HepG2 (cell line): ENCODE measurements around the gene SREK1. TPM values are rescaled to one million over a fixed set of nuclear protein-coding genes. Genes with fewer than 3 reads are reported as not detected.

Experiments
- ARID3A ChIP-seq: IDR thresholded peaks from 2 replicates; pipeline ENCODE4 v1.6.1; 2012; ENCODE audit warnings: low read depth, low read length, improper control_type of control experiment
- BHLHE40 ChIP-seq: IDR thresholded peaks from 2 replicates; pipeline ENCODE4 v1.6.1; 2011; ENCODE audit warnings: low read length, improper control_type of control experiment
- ETV6 ChIP-seq: sonication (generic); formaldehyde crosslinking; conservative IDR thresholded peaks from 2 replicates; pipeline ENCODE4 v1.4.0; 2020; ENCODE audit warnings: missing genetic modification reagents
- FOXO1 ChIP-seq: sonication (generic); formaldehyde crosslinking; IDR thresholded peaks from 2 replicates; pipeline ENCODE4 v1.4.0; 2020; ENCODE audit warnings: missing genetic modification reagents
- ISL2 ChIP-seq: sonication (generic); formaldehyde crosslinking; IDR thresholded peaks from 2 replicates; pipeline ENCODE4 v1.5.0; 2020; ENCODE audit warnings: missing genetic modification reagents
- MAFG ChIP-seq: sonication (generic); formaldehyde crosslinking; IDR thresholded peaks from 2 replicates; pipeline ENCODE4 v1.5.1; 2020; ENCODE audit warnings: mild to moderate bottlenecking, missing genetic modification reagents
- NCOR1 ChIP-seq: fragments of 200-600 bp; sonication (generic); IDR thresholded peaks from 2 replicates; pipeline ENCODE4 v1.7.0; 2017; ENCODE audit warnings: antibody characterized with exemption, low read length, borderline replicate concordance
- PAX8 ChIP-seq: sonication (generic); formaldehyde crosslinking; IDR thresholded peaks from 2 replicates; pipeline ENCODE4 v1.8.0; 2022; ENCODE audit warnings: mild to moderate bottlenecking, missing genetic modification reagents, borderline replicate concordance
- PRMT3 ChIP-seq: sonication (generic); formaldehyde crosslinking; IDR thresholded peaks from 2 replicates; pipeline ENCODE4 v1.8.1; 2022; ENCODE audit warnings: low read depth, mild to moderate bottlenecking, moderate library complexity, missing genetic modification reagents, borderline replicate concordance
- SRSF1 ChIP-seq: fragments of 200-400 bp; formaldehyde crosslinking; optimal IDR thresholded peaks from 2 replicates; pipeline ENCODE3; 2017; ENCODE audit warnings: mild to moderate bottlenecking, low read depth, low read length, moderate library complexity
- SYNCRIP ChIP-seq: fragments of 200-400 bp; formaldehyde crosslinking; IDR thresholded peaks from 2 replicates; pipeline ENCODE4 v1.6.1; 2018; ENCODE audit warnings: mild to moderate bottlenecking, low read depth, low read length; ENCODE audit not compliant: insufficient read depth
- TOPORS ChIP-seq: sonication (generic); formaldehyde crosslinking; IDR thresholded peaks from 2 replicates; pipeline ENCODE4 v1.8.0; 2023; ENCODE audit warnings: mild to moderate bottlenecking, missing genetic modification reagents
- ZBTB7B ChIP-seq: sonication (generic); formaldehyde crosslinking; IDR thresholded peaks from 2 replicates; pipeline ENCODE4 v1.4.0; 2020; ENCODE audit warnings: missing genetic modification reagents
- ZC3H13 ChIP-seq: sonication (generic); formaldehyde crosslinking; IDR thresholded peaks from 2 replicates; pipeline ENCODE4 v1.8.1; 2023; ENCODE audit warnings: mild to moderate bottlenecking, missing genetic modification reagents, moderate library complexity
- ZNF124 ChIP-seq: sonication (generic); formaldehyde crosslinking; IDR thresholded peaks from 2 replicates; pipeline ENCODE4 v1.4.0; 2020; ENCODE audit warnings: missing genetic modification reagents
- ZNF253 ChIP-seq: sonication (generic); formaldehyde crosslinking; IDR thresholded peaks from 2 replicates; pipeline ENCODE4 v1.8.0; 2022; ENCODE audit warnings: mild to moderate bottlenecking, missing genetic modification reagents, borderline replicate concordance
- ZNF367 ChIP-seq: sonication (generic); formaldehyde crosslinking; IDR thresholded peaks from 2 replicates; pipeline ENCODE4 v1.4.0; 2020; ENCODE audit warnings: missing genetic modification reagents, borderline replicate concordance
- ZNF431 ChIP-seq: sonication (generic); formaldehyde crosslinking; IDR thresholded peaks from 2 replicates; pipeline ENCODE4 v1.9.0; 2022; ENCODE audit warnings: missing genetic modification reagents, low read depth, mild to moderate bottlenecking, borderline replicate concordance
- ZNF441 ChIP-seq: sonication (generic); formaldehyde crosslinking; IDR thresholded peaks from 2 replicates; pipeline ENCODE4 v1.7.0; 2021; ENCODE audit warnings: missing genetic modification reagents, borderline replicate concordance
- ZNF556 ChIP-seq: sonication (generic); formaldehyde crosslinking; IDR thresholded peaks from 2 replicates; pipeline ENCODE4 v1.4.0; 2020; ENCODE audit warnings: mild to moderate bottlenecking, missing genetic modification reagents, borderline replicate concordance
- ZNF558 ChIP-seq: sonication (generic); formaldehyde crosslinking; IDR thresholded peaks from 2 replicates; pipeline ENCODE4 v1.9.0; 2022; ENCODE audit warnings: mild to moderate bottlenecking, missing genetic modification reagents, borderline replicate concordance
- ZNF670 ChIP-seq: sonication (generic); formaldehyde crosslinking; IDR thresholded peaks from 2 replicates; pipeline ENCODE4 v1.8.0; 2022; ENCODE audit warnings: mild to moderate bottlenecking, missing genetic modification reagents, borderline replicate concordance
- ZSCAN12 ChIP-seq: sonication (generic); formaldehyde crosslinking; IDR thresholded peaks from 2 replicates; pipeline ENCODE4 v1.9.0; 2021; ENCODE audit warnings: mild to moderate bottlenecking, missing genetic modification reagents
- polyA plus RNA-seq, 8 experiments: library from polyadenylated mRNA; depleted of rRNA in 3 of 8; stranded (reverse) in 7 of 8; unstranded in 1 of 8; fragments of >200 nt; fragmentation: Illumina TruSeq in 4 of 8; extraction: Trizol in 4 of 8; gene quantifications; 2 replicates each; pipeline versions ENCODE4 v1.2.1 to v1.2.3, GENCODE V29; 2011 to 2016; ENCODE audit warnings: low read depth in 4 of 8, missing spikeins in 1 of 8, mixed read lengths in 1 of 8; ENCODE audit not compliant: insufficient read depth in 1 of 8
- total RNA-seq, 5 experiments: library from RNA; depleted of rRNA; stranded (reverse); fragments of >200 nt; fragmentation: Illumina TruSeq; extraction: Trizol; gene quantifications; 2 replicates each; pipeline ENCODE4 v1.2.3, GENCODE V29; 2016; ENCODE audit warnings: low read depth in 1 of 5
- TF ChIP-seq, protein P1 (sequence below): sonication (generic); formaldehyde crosslinking; conservative IDR thresholded peaks from 2 replicates; pipeline ENCODE4 v1.8.0; 2022; ENCODE audit warnings: mild to moderate bottlenecking, moderate library complexity, missing genetic modification reagents
- TF ChIP-seq, protein P2 (sequence below): sonication (generic); formaldehyde crosslinking; IDR thresholded peaks from 2 replicates; pipeline ENCODE4 v1.8.0; 2022; ENCODE audit warnings: mild to moderate bottlenecking, missing genetic modification reagents, moderate library complexity

SREK1 gene
- total and polyA plus RNA-seq, 2 of the 13 experiments (the other 11 are each of a cell fraction or from before 2014, with no cell fraction given) = 60.6 to 90.9 TPM

DNA sequence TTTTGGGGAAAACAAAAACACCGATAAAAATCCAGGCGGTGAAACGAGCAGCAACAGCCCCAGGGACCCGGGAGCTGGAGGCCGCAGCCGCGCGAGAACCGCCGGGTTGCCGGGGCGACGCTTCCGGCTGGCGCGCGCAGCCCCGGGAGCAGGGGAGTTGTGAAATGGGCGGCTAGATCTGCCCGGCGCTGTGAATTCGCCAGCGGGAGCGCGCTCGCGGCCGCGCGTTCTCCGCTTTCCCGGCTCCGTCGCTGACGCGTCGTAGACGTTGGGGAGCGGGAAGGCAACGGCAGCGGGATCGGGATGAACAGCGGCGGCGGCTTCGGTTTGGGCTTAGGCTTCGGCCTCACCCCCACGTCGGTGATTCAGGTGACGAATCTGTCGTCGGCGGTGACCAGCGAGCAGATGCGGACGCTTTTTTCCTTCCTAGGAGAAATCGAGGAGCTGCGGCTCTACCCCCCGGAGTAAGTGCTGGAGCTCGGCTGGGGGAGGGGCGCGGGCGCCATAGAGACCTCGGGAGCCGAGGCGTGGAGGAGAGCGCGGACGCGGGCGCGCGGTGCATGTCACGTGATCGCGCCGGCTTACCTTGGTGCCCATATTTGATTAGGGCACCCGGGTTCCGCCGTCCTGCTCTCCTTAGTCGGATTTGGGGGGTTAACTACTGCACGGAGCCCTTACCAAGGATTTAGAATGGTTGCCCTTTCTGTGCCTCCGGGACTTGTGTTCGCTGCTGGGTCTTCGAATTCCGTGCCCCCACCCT, at the start of gene SREK1 (continued):
- TF ChIP-seq SRSF1 = peak; percentile 93
- no peak; the same call in 1 of the 2 replicates for TF ChIP-seq ETV6
- peak; percentile 34; the same call in 1 of the 2 replicates for TF ChIP-seq ZNF124
- TF ChIP-seq ZC3H13 = no peak; the same call in 1 of the 2 replicates
- no peak for TF ChIP-seq ZNF431 (CRISPR knock-in tag)
- TF ChIP-seq ARID3A = 0 out of 2 replicates have a peak, but pooled peaks have one; percentile 19
- peak; percentile 66 for TF ChIP-seq ZNF441 (CRISPR knock-in tag)
- peak; percentile 91 for TF ChIP-seq BHLHE40
- TF ChIP-seq FOXO1 = peak; percentile 32; the same call in 1 of the 2 replicates
- TF ChIP-seq ZNF558 (CRISPR knock-in tag) = peak; percentile 80
- peak; percentile 83 for TF ChIP-seq ZNF670
- no peak; the same call in 1 of the 2 replicates for TF ChIP-seq NCOR1
- TF ChIP-seq ZBTB7B (CRISPR knock-in tag) = no peak
- TF ChIP-seq ZNF367 (CRISPR knock-in tag) = no peak
- peak; percentile 80; the same call in 1 of the 2 replicates for TF ChIP-seq ZNF556
- 0 out of 2 replicates have a peak, but pooled peaks have one; percentile 16 for TF ChIP-seq ZSCAN12
- TF ChIP-seq, protein P1, sequence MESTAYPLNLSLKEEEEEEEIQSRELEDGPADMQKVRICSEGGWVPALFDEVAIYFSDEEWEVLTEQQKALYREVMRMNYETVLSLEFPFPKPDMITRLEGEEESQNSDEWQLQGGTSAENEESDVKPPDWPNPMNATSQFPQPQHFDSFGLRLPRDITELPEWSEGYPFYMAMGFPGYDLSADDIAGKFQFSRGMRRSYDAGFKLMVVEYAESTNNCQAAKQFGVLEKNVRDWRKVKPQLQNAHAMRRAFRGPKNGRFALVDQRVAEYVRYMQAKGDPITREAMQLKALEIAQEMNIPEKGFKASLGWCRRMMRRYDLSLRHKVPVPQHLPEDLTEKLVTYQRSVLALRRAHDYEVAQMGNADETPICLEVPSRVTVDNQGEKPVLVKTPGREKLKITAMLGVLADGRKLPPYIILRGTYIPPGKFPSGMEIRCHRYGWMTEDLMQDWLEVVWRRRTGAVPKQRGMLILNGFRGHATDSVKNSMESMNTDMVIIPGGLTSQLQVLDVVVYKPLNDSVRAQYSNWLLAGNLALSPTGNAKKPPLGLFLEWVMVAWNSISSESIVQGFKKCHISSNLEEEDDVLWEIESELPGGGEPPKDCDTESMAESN (CRISPR knock-in tag) = peak; percentile 63
- TF ChIP-seq MAFG (CRISPR knock-in tag) = no peak
- TF ChIP-seq SYNCRIP = no peak
- TF ChIP-seq ISL2 (CRISPR knock-in tag) = peak; percentile 73; the same call in 1 of the 2 replicates
- no peak; the same call in 1 of the 2 replicates for TF ChIP-seq TOPORS (CRISPR knock-in tag)
- no peak for TF ChIP-seq PAX8 (CRISPR knock-in tag)
- no peak for TF ChIP-seq ZNF253 (CRISPR knock-in tag)
- peak; percentile 44; the same call in 1 of the 2 replicates for TF ChIP-seq PRMT3 (CRISPR knock-in tag)
- TF ChIP-seq, protein P2, sequence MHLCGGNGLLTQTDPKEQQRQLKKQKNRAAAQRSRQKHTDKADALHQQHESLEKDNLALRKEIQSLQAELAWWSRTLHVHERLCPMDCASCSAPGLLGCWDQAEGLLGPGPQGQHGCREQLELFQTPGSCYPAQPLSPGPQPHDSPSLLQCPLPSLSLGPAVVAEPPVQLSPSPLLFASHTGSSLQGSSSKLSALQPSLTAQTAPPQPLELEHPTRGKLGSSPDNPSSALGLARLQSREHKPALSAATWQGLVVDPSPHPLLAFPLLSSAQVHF (CRISPR knock-in tag) = peak; percentile 81
